ENCODE results near the gene TRAK2. TPM values are rescaled to one million over a fixed set of nuclear protein-coding genes. Genes with fewer than 3 reads are reported as not detected.

TRAK2 gene
- total and polyA plus RNA-seq, 2 experiments from 2014 or later: 9.2 to 26.7 TPM

GRCh38 chr2:201363857-201364560, 87.2 kb downstream of the TRAK2 start:
- TF ChIP-seq CTCF (IDR thresholded peaks at IDR 0.05; ENCODE audit: poor library complexity): peak; percentile 64
- no peak for TF ChIP-seq EZH2 (IDR thresholded peaks at IDR 0.05; ENCODE audit: borderline replicate concordance)
- no peak for TF ChIP-seq EZH2phosphoT487 (IDR thresholded peaks at IDR 0.05; ENCODE audit: low read depth, severe bottlenecking, unreplicated experiment)
- DNase-seq (ENCODE audit: low spot score): peak; percentile 49
- Histone ChIP-seq H2AFZ (no peak overlapping the region), H3K4me1 (ENCODE audit: insufficient read depth) (no peaks in the 10 kb centered on the region), H3K27ac (no peak overlapping the region), H3K79me2 (no peaks in the 10 kb centered on the region), H3K9me2 (replicated peaks; ENCODE audit: insufficient read depth) (no peaks in the 10 kb centered on the region), H3K4me3 (no peak overlapping the region), H3K27me3 (no peaks in the 10 kb centered on the region), H4K20me1 (ENCODE audit: insufficient read depth, poor library complexity, severe bottlenecking) (no peaks in the 10 kb centered on the region), H3K4me2 (no peak overlapping the region), H3K9me3 (ENCODE audit: low read depth) (no peaks in the 10 kb centered on the region), H3K36me3 (replicated peaks; ENCODE audit: insufficient read depth, low read depth) (no peaks in the 10 kb centered on the region)
- 92% methylated on average over 2 of the region's 2 CpGs for WGBS (ENCODE audit: low lambda C conversion rate, missing lambda C conversion rate)

DNA sequence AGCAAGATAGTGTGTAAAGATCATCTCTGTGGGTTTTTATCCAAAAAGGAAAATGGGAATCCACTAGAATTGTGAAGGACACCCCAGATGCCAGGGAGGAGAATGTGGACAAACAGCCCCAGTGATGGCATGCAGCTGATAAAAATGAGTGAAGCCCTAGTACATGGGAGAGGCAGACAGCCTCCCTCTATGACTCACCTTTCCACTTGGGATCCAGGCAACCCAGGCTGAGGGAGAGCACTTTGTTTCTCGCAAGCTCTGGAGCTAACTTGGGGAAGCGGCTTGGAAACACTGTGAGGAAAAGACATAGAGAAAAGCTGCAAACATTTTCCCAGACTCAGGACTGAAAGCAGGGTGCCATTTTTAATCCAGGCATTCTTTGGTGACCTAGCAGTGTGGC, 88.9 kb downstream of the TRAK2 start:
- Histone ChIP-seq H3K9me3 (ENCODE audit: low read depth) (no peaks in the 10 kb centered on the region), H3K27me3 (no peaks in the 10 kb centered on the region), H3K9me2 (replicated peaks; ENCODE audit: insufficient read depth) (no peaks in the 10 kb centered on the region), H4K20me1 (ENCODE audit: insufficient read depth, poor library complexity, severe bottlenecking) (no peaks in the 10 kb centered on the region), H3K4me1 (ENCODE audit: insufficient read depth) (no peaks in the 10 kb centered on the region), H2AFZ (no peak overlapping the region), H3K4me2 (no peak overlapping the region), H3K79me2 (no peaks in the 10 kb centered on the region), H3K4me3 (no peak overlapping the region), H3K27ac (no peak overlapping the region), H3K36me3 (replicated peaks; ENCODE audit: insufficient read depth, low read depth) (no peaks in the 10 kb centered on the region)
- no peak for DNase-seq (ENCODE audit: low spot score)
- TF ChIP-seq EZH2 (IDR thresholded peaks at IDR 0.05; ENCODE audit: borderline replicate concordance) (no peak), EZH2phosphoT487 (IDR thresholded peaks at IDR 0.05; ENCODE audit: low read depth, severe bottlenecking, unreplicated experiment) (no peak), CTCF (IDR thresholded peaks at IDR 0.05; ENCODE audit: poor library complexity) (no peak)
- WGBS (ENCODE audit: low lambda C conversion rate, missing lambda C conversion rate): 90% methylated on average over 2 of the region's 2 CpGs

- H3K36me3 ChIP-seq (replicated peaks; ENCODE audit: insufficient read depth, low read depth): no peaks in the 10 kb centered on the region
- H3K27ac ChIP-seq: no peak overlapping the region
- no peaks in the 10 kb centered on the region for H3K4me1 ChIP-seq (ENCODE audit: insufficient read depth)
- DNase-seq (ENCODE audit: low spot score): no peak
- H3K4me2 ChIP-seq: no peak overlapping the region
- H4K20me1 ChIP-seq (ENCODE audit: insufficient read depth, poor library complexity, severe bottlenecking): no peaks in the 10 kb centered on the region
- H3K4me3 ChIP-seq: no peak overlapping the region
- no peak overlapping the region for H2AFZ ChIP-seq
- 98% methylated on average over 2 of the region's 2 CpGs for WGBS (ENCODE audit: low lambda C conversion rate, missing lambda C conversion rate)
- H3K9me2 ChIP-seq (replicated peaks; ENCODE audit: insufficient read depth): no peaks in the 10 kb centered on the region
- H3K9me3 ChIP-seq (ENCODE audit: low read depth): no peaks in the 10 kb centered on the region
- H3K79me2 ChIP-seq: no peaks in the 10 kb centered on the region
- TF ChIP-seq EZH2phosphoT487 (IDR thresholded peaks at IDR 0.05; ENCODE audit: low read depth, severe bottlenecking, unreplicated experiment): no peak
- no peak for TF ChIP-seq CTCF (IDR thresholded peaks at IDR 0.05; ENCODE audit: poor library complexity)
- no peak for TF ChIP-seq EZH2 (IDR thresholded peaks at IDR 0.05; ENCODE audit: borderline replicate concordance)
- H3K27me3 ChIP-seq: no peaks in the 10 kb centered on the region
Measured at GRCh38 chr2:201361078-201361733, 90.1 kb downstream of the TRAK2 start.

Data from hepatocyte (in vitro differentiated cells).